ENCODE measurements around the gene RGS6. TPM values are rescaled to one million over a fixed set of nuclear protein-coding genes. Genes with fewer than 3 reads are reported as not detected.

RGS6 gene
- total RNA-seq, 4 donors from 2014 or later = 0.83 to 2.4 (median 1.5) TPM

DNA sequence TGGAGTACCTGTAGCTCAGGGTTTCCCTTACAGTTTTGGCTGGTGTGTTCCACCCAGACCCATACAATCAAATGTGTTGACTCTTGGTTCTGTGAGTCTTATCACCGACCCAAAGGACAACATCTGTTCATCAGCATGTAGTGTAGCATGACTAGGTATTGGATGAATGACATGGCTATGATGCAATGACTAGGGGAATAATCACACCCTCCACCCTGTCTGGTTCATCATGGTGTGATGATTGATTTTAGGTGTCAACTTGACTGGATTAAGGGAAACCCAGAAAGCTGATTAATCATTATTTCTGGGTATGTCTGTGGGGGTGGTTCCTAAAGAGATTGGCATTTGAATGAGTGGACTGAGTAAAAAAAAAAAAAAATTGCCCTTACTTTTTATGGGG lies 650.4 kb downstream of the RGS6 start:
- no peak for DNase-seq (ENCODE audit: extremely low spot score)
- no peaks in the 10 kb centered on the region for H3K4me1 ChIP-seq
- H3K27ac ChIP-seq (replicated peaks in 1 of 4) = no peak overlapping the region
- H3K27me3 ChIP-seq = no peaks in the 10 kb centered on the region
- intact Hi-C loops (cut with DNase I) = no loop called here
- no peaks in the 10 kb centered on the region for H3K9me3 ChIP-seq
- H3K4me3 ChIP-seq = no peak overlapping the region
- H3K36me3 ChIP-seq = no peaks in the 10 kb centered on the region
- no peak for TF ChIP-seq POLR2A (IDR thresholded peaks at IDR 0.05; ENCODE audit: low read depth)
- no peak for TF ChIP-seq POLR2AphosphoS5 (IDR thresholded peaks at IDR 0.05)
- TF ChIP-seq, protein P1, sequence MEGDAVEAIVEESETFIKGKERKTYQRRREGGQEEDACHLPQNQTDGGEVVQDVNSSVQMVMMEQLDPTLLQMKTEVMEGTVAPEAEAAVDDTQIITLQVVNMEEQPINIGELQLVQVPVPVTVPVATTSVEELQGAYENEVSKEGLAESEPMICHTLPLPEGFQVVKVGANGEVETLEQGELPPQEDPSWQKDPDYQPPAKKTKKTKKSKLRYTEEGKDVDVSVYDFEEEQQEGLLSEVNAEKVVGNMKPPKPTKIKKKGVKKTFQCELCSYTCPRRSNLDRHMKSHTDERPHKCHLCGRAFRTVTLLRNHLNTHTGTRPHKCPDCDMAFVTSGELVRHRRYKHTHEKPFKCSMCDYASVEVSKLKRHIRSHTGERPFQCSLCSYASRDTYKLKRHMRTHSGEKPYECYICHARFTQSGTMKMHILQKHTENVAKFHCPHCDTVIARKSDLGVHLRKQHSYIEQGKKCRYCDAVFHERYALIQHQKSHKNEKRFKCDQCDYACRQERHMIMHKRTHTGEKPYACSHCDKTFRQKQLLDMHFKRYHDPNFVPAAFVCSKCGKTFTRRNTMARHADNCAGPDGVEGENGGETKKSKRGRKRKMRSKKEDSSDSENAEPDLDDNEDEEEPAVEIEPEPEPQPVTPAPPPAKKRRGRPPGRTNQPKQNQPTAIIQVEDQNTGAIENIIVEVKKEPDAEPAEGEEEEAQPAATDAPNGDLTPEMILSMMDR (IDR thresholded peaks at IDR 0.05) = no peak
- no peak for TF ChIP-seq EP300 (IDR thresholded peaks at IDR 0.05)
- 85% methylated on average over 1 of the region's 1 CpG for WGBS

DNA sequence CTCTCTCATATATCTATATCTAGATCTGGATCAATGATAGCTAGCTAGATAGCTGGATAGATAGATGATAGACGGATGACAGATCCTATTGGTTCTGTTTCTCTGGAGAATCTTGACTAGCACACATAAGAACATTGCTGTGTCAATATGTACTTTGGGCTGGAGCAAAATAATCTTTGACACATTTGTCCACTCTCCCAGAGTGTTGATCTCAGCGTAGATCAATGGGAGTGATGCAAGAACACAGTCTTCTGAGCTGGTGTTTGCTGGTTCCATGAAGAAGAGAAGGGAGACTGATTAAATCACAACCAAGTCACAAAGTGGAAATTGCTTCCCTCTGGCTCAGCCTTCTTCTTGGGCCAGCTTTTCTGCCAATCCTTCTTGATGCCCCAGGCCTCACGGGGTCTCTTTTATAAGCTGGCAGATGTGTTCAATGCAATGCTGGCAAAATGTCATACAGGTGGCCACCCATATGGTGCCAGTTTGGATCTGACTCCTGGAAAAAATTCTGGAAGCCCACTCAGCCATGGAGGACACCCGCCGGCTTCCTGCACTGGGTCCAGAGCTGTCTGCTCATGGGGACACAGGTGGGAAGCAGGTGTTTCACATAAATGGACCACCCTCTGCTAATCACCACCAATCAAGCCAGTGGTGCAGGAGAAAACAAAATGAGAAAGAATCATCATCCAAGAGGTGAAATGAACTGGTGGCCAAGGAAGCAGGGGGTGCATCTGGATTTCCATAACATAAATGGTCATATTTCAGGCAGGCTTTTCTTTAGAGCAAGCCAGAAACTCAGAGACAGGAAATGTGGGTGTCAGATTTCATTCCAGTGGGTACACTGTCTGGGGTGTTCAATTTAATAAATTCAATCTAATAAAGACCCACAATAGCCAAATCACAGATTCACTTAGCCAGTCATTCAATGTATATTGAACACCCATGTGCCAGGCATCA lies 651.4 kb downstream of the RGS6 start:
- no peak overlapping the region for H3K27ac ChIP-seq (replicated peaks in 1 of 4)
- WGBS = 94% methylated on average over 5 of the region's 5 CpGs
- no peak overlapping the region for H3K4me3 ChIP-seq
- H3K36me3 ChIP-seq = no peaks in the 10 kb centered on the region
- H3K4me1 ChIP-seq = no peaks in the 10 kb centered on the region
- H3K9me3 ChIP-seq = no peaks in the 10 kb centered on the region
- H3K27me3 ChIP-seq = no peaks in the 10 kb centered on the region
- intact Hi-C loops (cut with DNase I) = no loop called here
- TF ChIP-seq POLR2AphosphoS5 (IDR thresholded peaks at IDR 0.05) (no peak), EP300 (IDR thresholded peaks at IDR 0.05) (no peak), POLR2A (IDR thresholded peaks at IDR 0.05; ENCODE audit: low read depth) (no peak)
- TF ChIP-seq, protein P1 (IDR thresholded peaks at IDR 0.05) = no peak
- DNase-seq (ENCODE audit: extremely low spot score) = no peak

DNA sequence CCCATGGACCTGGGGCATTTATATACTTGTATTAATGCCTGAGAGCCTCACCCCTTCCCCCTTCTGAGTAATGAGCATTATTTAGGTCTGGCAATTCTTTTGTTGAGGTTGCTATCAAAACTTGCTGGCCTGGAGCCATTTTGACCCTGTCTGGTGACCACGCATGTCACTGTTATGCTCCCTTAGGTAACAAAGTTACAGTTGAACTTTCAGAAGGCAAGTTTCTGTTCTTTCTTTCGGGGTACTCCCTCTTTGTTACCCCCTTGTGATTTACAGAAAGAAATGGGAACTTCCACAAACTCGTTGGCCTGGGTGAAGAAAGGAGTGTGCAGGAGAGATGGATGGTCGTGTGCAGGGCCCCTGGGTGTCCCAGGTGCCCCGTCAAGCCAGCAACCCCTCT lies 656.3 kb downstream of the RGS6 start:
- TF ChIP-seq, protein P1 (IDR thresholded peaks at IDR 0.05) = no peak
- no peak for TF ChIP-seq POLR2AphosphoS5 (IDR thresholded peaks at IDR 0.05)
- no peak for TF ChIP-seq EP300 (IDR thresholded peaks at IDR 0.05)
- no peak for TF ChIP-seq POLR2A (IDR thresholded peaks at IDR 0.05; ENCODE audit: low read depth)
- no peak for DNase-seq (ENCODE audit: extremely low spot score)
- Histone ChIP-seq H3K4me1 (no peaks in the 10 kb centered on the region), H3K27me3 (no peaks in the 10 kb centered on the region), H3K9me3 (no peaks in the 10 kb centered on the region), H3K36me3 (no peaks in the 10 kb centered on the region), H3K4me3 (no peak overlapping the region), H3K27ac (replicated peaks in 1 of 4) (no peak overlapping the region)
- intact Hi-C loops (cut with DNase I) = no loop called here
- WGBS = 83% methylated on average over 5 of the region's 5 CpGs

DNA sequence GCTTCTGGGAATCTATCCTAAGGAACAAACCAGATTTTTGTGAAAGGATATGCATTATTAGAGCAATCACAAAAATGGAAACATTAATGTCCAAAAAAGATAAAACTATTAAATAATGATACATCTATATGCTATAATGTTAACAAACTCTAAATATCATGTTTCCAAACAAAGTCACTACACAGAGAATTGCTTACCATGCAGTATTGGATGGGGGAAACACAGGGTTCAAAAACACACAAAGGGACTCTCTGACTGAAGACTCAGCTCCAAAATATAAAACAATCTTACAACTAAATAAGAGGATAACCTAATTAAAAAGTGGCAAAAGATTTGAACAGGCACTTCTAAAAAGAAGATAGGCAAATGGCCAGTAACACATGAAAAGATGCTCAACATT lies 657.4 kb downstream of the RGS6 start:
- DNase-seq (ENCODE audit: extremely low spot score) = no peak
- Histone ChIP-seq H3K36me3 (no peaks in the 10 kb centered on the region), H3K27ac (replicated peaks in 1 of 4) (no peak overlapping the region), H3K4me3 (no peak overlapping the region), H3K9me3 (no peaks in the 10 kb centered on the region), H3K27me3 (no peaks in the 10 kb centered on the region), H3K4me1 (no peaks in the 10 kb centered on the region)
- TF ChIP-seq POLR2A (IDR thresholded peaks at IDR 0.05; ENCODE audit: low read depth) (no peak), EP300 (IDR thresholded peaks at IDR 0.05) (no peak), POLR2AphosphoS5 (IDR thresholded peaks at IDR 0.05) (no peak)
- TF ChIP-seq, protein P1 (IDR thresholded peaks at IDR 0.05) = no peak
- intact Hi-C loops (cut with DNase I) = no loop called here
